GM12875 (cell line): ENCODE measurements around the gene TRIP13.

Experiments
- H3K4me3 ChIP-seq: one replicate; pipeline ENCODE4 v1.5.1; 2011; ENCODE audit warnings: low read depth, low read length, control low read depth
- CTCF ChIP-seq: IDR thresholded peaks from 2 replicates; pipeline ENCODE4 v1.5.1; 2011; ENCODE audit warnings: low read depth, mild to moderate bottlenecking, control low read depth, inconsistent platforms, low read length, moderate library complexity, borderline replicate concordance; ENCODE audit not compliant: insufficient read depth

The TRIP13 gene

GRCh38 chr5:948472-949274 lies 56.0 kb downstream of the TRIP13 start:
- H3K4me3 ChIP-seq = no peak overlapping the region
- TF ChIP-seq CTCF = no peak

- TF ChIP-seq CTCF = no peak
- H3K4me3 ChIP-seq = no peak overlapping the region
Observed at GRCh38 chr5:949275-949543, 56.5 kb downstream of the TRIP13 start.

- no peak for TF ChIP-seq CTCF
Observed at GRCh38 chr5:949815-950560, 57.3 kb downstream of the TRIP13 start.

GRCh38 chr5:951940-952596 lies 59.4 kb downstream of the TRIP13 start:
- TF ChIP-seq CTCF = no peak

More at GRCh38 chr5:949815-950560, 57.3 kb downstream of the TRIP13 start:
- H3K4me3 ChIP-seq = no peak overlapping the region

GRCh38 chr5:952597-953271 lies 60.0 kb downstream of the TRIP13 start:
- TF ChIP-seq CTCF = no peak
- no peak overlapping the region for H3K4me3 ChIP-seq

More at GRCh38 chr5:951940-952596, 59.4 kb downstream of the TRIP13 start:
- no peak overlapping the region for H3K4me3 ChIP-seq

- H3K4me3 ChIP-seq = no peak overlapping the region
- no peak for TF ChIP-seq CTCF
Observed at GRCh38 chr5:953535-954449, 61.1 kb downstream of the TRIP13 start.
